Measurements from ENCODE around the gene STX1B. TPM values are rescaled to one million over a fixed set of nuclear protein-coding genes. Genes with fewer than 3 reads are reported as not detected.

The STX1B gene
- total RNA-seq: 1 to 10 TPM; 1.1 to 1.8 TPM

GRCh38 chr16:31010585-31011325 lies at the start of gene STX1B:
Gene STX1B (minus strand): TSS chr16:31010638. CDS start chr16:31010396, 242 bp downstream.
- Mint-ChIP-seq H3K36me3 (ENCODE audit: low read depth) (no peaks in the 10 kb centered on the region), H3K4me3 (peak within 1 kb of the TSS; percentile 63), H3K9me3 (no peaks in the 10 kb centered on the region), H3K4me1 (ENCODE audit: low read depth) (peaks cover 13% of the 10 kb centered on the region), H3K27ac (no peak within 1 kb of the TSS), H3K27me3 (peaks cover 21% of the 10 kb centered on the region)
- ATAC-seq: peak; percentile 74
- intact Hi-C loops (cut with micrococcal nuclease): no loop called here
- ChIA-PET CTCF (no interaction called here), POLR2A (interaction anchor here (1.0 kb wide), 1 partner anchor 63 kb away, joined by 4 read pairs; the partner anchor contains the start of genes ZNF646 and ZNF668)
- DNase-seq: peak; percentile 69
- TF ChIP-seq CTCF (IDR thresholded peaks at IDR 0.05): no peak

GRCh38 chr16:31055613-31056012 lies 45.2 kb upstream of the STX1B start:
- intact Hi-C loops (cut with micrococcal nuclease): no loop called here
- Mint-ChIP-seq H3K36me3 (ENCODE audit: low read depth) (peaks cover 4% of the 10 kb centered on the region), H3K27me3 (no peaks in the 10 kb centered on the region), H3K4me1 (ENCODE audit: low read depth) (peaks cover 4% of the 10 kb centered on the region), H3K27ac (no peak overlapping the region), H3K4me3 (no peak overlapping the region), H3K9me3 (no peaks in the 10 kb centered on the region)
- no peak for TF ChIP-seq CTCF (IDR thresholded peaks at IDR 0.05)
- ChIA-PET POLR2A (no interaction called here), CTCF (no interaction called here)
- DNase-seq (no peak), ATAC-seq (no peak)

- Mint-ChIP-seq H3K36me3 (ENCODE audit: low read depth) (no peaks in the 10 kb centered on the region), H3K4me1 (ENCODE audit: low read depth) (peaks cover 4% of the 10 kb centered on the region), H3K9me3 (no peaks in the 10 kb centered on the region), H3K4me3 (no peak overlapping the region), H3K27ac (no peak overlapping the region), H3K27me3 (no peaks in the 10 kb centered on the region)
- intact Hi-C loops (cut with micrococcal nuclease): no loop called here
- POLR2A ChIA-PET: interaction anchor here (1.2 kb wide), 1 partner anchor 86 kb away, joined by 3 read pairs; no protein-coding TSS in a partner anchor
- peak; percentile 89 for ATAC-seq
- CTCF ChIA-PET: no interaction called here
- peak; percentile 33 for DNase-seq
- TF ChIP-seq CTCF (IDR thresholded peaks at IDR 0.05): no peak
Measured at GRCh38 chr16:31052114-31052513, 41.7 kb upstream of the STX1B start.

- Mint-ChIP-seq H3K27ac (no peak overlapping the region), H3K27me3 (no peaks in the 10 kb centered on the region), H3K36me3 (ENCODE audit: low read depth) (no peaks in the 10 kb centered on the region), H3K4me3 (no peak overlapping the region), H3K9me3 (no peaks in the 10 kb centered on the region), H3K4me1 (ENCODE audit: low read depth) (peaks cover 4% of the 10 kb centered on the region)
- ATAC-seq: no peak
- intact Hi-C loops (cut with micrococcal nuclease): no loop called here
- ChIA-PET POLR2A (interaction anchor here (0.6 to 1.0 kb wide), 2 partner anchors 18 to 67 kb away, joined by 3 to 4 read pairs; no protein-coding TSS in a partner anchor), CTCF (no interaction called here)
- DNase-seq: no peak
- TF ChIP-seq CTCF (IDR thresholded peaks at IDR 0.05): no peak
Measured at GRCh38 chr16:31050280-31051030, 40.0 kb upstream of the STX1B start.

All from activated CD8-positive, alpha-beta T cell treated with anti-CD3 and anti-CD28 coated beads for 36 hours (primary cell).